Neuron (in vitro differentiated cells): ENCODE results near the gene CD2.

Experiments
- H2AFZ ChIP-seq: one replicate; pipeline ENCODE4 v1.6.1; 2013; ENCODE audit warnings: low read depth, mild to moderate bottlenecking, inconsistent platforms, low read length, moderate library complexity
- H3K27me3 ChIP-seq: one replicate; pipeline ENCODE4 v1.6.1; 2013; ENCODE audit warnings: low read length; ENCODE audit not compliant: insufficient read depth
- H3K36me3 ChIP-seq: one replicate; pipeline ENCODE4 v1.6.1; 2013; ENCODE audit warnings: low read length; ENCODE audit not compliant: insufficient read depth
- H3K4me1 ChIP-seq: one replicate; pipeline ENCODE4 v1.6.1; 2013; ENCODE audit warnings: low read length; ENCODE audit not compliant: insufficient read depth
- H3K4me3 ChIP-seq: 2 replicates; pipeline ENCODE4 v1.5.1; 2013; ENCODE audit warnings: mild to moderate bottlenecking, low read length, moderate library complexity
- H3K9me3 ChIP-seq: one replicate; pipeline ENCODE4 v1.6.1; 2013; ENCODE audit warnings: low read length

CD2 gene

GRCh38 chr1:116737855-116738321 lies 16.3 kb upstream of the CD2 start:
- no peaks in the 10 kb centered on the region for H3K4me1 ChIP-seq
- no peak overlapping the region for H2AFZ ChIP-seq
- peaks cover 10% of the 10 kb centered on the region for H3K9me3 ChIP-seq
- H3K4me3 ChIP-seq: no peak overlapping the region
- H3K36me3 ChIP-seq: no peaks in the 10 kb centered on the region
- H3K27me3 ChIP-seq: peaks cover 7% of the 10 kb centered on the region

DNA sequence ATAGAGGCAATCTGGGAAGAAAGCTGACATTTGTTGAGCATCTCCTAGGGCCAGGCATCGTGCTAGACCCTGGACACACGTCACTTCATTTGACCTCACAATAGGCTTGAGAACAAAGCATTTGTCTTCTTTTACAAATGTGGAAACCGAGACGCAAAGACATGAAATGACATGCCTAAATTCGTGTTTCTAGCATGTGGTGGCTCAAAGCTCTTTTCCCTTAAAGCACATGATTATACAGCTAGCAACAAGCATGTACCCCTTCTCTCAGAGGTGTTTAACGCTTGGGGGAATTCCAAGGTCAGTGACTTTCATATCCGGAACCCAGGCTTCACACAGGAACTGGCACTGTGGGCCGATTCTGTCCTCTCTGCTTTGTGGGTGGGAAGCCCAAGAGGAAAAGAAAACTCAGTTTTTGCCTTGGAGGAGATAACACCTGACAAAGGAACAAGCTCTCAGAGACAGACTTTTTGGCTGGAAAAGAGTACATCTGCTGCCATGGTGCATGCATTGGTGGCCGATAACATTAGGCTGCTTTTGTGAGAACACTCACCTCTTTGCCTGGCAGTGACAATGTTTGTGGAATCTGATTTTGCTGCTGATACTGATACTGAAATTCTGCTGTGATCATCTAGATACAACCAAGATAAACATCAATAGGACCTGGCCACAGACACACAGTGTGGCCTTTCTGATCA lies 15.4 kb upstream of the CD2 start:
- H3K27me3 ChIP-seq: peaks cover 7% of the 10 kb centered on the region
- H3K4me3 ChIP-seq: no peak overlapping the region
- H3K9me3 ChIP-seq: peaks cover 16% of the 10 kb centered on the region
- no peaks in the 10 kb centered on the region for H3K4me1 ChIP-seq
- H3K36me3 ChIP-seq: no peaks in the 10 kb centered on the region
- H2AFZ ChIP-seq: no peak overlapping the region

DNA sequence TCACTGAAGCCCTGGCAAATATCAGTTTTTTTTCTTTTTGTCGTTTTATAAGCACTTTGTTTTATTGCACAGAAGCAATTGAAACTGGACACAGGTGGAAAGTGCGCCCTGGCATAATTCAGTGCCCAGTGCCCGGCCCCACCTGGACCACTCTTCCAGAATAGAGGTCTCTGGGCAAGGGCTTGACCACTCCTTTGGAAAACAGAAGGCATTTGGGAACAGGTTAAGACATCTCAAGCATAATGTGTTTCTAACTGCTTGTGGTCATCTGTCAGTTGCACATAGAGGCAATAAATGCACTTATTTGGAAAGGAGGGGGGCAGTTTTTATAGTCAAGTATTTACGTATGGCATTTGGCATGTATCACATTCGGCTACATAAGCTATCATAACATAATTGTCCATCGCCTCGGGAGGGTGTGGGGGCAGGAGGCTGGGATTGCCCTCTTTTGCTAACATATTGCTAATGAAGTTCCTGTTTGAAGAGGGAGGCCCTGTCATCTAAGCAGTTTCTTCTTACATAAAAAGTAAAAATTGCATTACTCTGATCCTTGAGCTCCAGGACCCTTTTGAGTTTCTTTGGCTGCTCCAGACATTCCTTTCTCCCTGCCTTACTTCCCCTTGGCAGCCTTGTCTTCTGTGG lies 14.7 kb upstream of the CD2 start:
- Histone ChIP-seq H3K4me3 (no peak overlapping the region), H3K27me3 (peaks cover 7% of the 10 kb centered on the region), H3K4me1 (no peaks in the 10 kb centered on the region), H3K9me3 (peaks cover 18% of the 10 kb centered on the region), H3K36me3 (no peaks in the 10 kb centered on the region), H2AFZ (no peak overlapping the region)

DNA sequence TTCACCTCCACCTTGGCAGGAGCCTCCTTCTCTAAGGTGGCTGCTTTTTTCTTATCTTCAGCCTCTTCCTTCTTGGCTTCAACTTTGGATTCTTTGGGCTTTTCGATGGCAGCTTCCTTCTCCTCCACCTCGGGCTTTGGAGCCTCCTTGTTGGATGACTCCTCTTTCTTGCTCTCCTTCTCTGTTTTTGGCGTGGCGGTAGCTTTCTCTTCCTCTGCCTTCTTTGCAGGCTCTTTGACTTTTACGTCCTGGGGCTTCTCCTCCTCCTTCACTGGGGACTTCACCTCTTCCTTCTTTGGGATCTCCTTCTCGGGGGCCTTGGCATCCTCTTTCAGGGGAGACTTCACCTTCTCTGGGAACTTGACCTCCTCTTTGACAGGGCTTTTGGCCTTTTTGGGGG lies 13.9 kb upstream of the CD2 start:
- H3K36me3 ChIP-seq: no peaks in the 10 kb centered on the region
- peaks cover 7% of the 10 kb centered on the region for H3K27me3 ChIP-seq
- H3K4me1 ChIP-seq: no peaks in the 10 kb centered on the region
- H3K9me3 ChIP-seq: peaks cover 19% of the 10 kb centered on the region
- H2AFZ ChIP-seq: no peak overlapping the region
- no peak overlapping the region for H3K4me3 ChIP-seq

- Histone ChIP-seq H3K27me3 (peaks cover 7% of the 10 kb centered on the region), H3K9me3 (peaks cover 19% of the 10 kb centered on the region), H2AFZ (no peak overlapping the region), H3K36me3 (no peaks in the 10 kb centered on the region), H3K4me3 (no peak overlapping the region), H3K4me1 (no peaks in the 10 kb centered on the region)
Measured at GRCh38 chr1:116740746-116741145, 13.5 kb upstream of the CD2 start.

DNA sequence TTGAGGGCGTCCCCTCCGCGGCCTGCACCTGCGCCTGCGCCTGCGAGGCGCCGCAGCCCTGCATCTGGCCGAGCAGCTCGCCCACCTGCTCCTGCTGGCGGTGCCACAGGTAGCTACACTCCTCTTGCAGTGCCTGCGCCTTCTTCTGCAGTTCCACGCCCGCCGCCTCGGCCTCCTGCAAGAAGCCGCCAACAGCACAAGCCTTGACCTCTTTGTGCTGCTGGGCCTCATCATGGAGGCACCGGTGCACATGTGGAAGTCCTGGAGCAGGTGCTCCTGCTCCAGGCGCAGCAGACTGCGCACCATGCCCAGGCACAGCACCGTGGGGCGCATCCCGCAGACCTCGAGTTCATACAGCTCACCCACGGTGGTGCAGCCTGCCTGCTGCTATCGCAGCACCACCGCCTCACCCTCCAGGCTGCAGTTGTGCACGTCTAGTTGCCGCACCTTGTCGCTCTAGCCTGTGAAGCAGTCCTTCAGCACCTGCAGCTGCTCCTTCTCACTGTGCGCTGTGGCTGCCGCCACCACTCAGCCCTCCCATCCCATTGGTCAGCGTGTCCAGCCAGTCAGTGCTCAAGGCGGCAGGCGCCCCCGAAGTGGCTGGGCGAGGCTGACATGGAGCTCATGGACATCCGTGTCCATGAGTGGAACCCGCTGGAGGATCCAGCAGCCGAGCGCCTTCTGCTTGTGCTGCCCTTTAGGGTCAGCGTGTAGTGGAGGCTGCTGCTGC lies 12.2 kb upstream of the CD2 start:
- Histone ChIP-seq H3K9me3 (peaks cover 19% of the 10 kb centered on the region), H3K36me3 (no peaks in the 10 kb centered on the region), H2AFZ (no peak overlapping the region), H3K4me1 (no peaks in the 10 kb centered on the region), H3K27me3 (peaks cover 7% of the 10 kb centered on the region), H3K4me3 (no peak overlapping the region)

DNA sequence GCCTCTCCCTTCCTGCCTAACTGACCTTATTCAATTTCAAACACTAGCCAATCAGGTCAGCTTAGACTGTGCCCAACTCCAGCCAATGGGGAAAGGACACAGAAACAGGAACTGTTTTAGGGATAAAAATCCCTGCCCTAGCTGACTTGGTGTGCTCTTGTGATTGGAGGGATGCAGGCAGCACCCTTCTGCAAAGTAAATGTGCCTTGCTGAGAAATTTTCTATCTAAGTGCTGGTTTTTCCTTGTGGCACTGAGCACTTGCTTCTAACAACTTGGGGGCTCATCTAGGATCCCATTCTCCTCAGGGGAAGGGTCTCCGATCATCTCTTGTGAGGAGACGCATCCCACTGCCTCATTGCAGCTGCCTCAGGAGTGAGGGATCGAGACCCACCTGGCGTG lies 10.7 kb upstream of the CD2 start:
- Histone ChIP-seq H3K9me3 (peaks cover 24% of the 10 kb centered on the region), H3K4me3 (no peak overlapping the region), H3K36me3 (no peaks in the 10 kb centered on the region)

DNA sequence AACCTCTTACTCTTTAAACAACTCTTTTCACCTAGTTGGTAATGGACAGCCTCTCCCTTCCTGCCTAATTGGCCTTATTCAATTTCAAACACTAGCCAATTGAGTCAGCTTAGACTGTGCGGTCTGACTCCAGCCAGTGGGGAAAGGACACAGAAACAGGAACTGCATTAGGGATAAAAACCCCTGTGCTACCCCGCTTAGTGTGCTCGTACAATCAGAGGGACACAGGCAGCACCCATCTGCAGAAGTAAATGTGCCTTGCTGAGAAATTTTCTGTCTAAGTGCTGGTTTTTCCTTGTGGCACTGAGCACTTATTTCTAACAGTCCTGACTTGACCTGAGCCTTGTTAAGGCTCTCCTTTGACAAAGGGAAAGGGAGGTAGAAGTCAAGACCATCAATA lies 6.0 kb upstream of the CD2 start:
- H3K4me3 ChIP-seq: no peak overlapping the region
- H3K27me3 ChIP-seq: peaks cover 5% of the 10 kb centered on the region
- peaks cover 11% of the 10 kb centered on the region for H3K9me3 ChIP-seq
- H3K36me3 ChIP-seq: no peaks in the 10 kb centered on the region
- H2AFZ ChIP-seq: no peak overlapping the region
- no peaks in the 10 kb centered on the region for H3K4me1 ChIP-seq

More for the DNA sequence above, 10.7 kb upstream of the CD2 start:
- Histone ChIP-seq H2AFZ (no peak overlapping the region), H3K4me1 (no peaks in the 10 kb centered on the region), H3K27me3 (peaks cover 4% of the 10 kb centered on the region)

DNA sequence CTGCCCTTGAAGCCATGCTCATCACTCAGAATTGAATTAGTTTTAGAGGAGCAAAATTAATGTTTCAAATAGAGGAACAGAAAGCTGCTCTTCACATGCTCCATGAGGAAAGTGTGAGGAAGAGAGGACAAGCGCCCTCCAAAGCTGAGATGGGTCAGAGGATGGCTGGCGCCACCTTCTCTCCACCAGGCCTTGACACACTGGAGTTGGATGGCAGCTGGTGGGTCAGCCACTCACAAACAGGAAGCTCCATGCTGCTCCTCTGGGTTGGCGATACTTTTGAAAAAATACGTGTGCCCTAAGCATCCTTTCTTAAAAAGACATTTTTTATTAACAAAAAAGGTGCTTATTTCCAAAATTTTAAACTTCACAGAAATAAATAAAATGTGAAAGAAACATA lies 3.1 kb upstream of the CD2 start:
- Histone ChIP-seq H2AFZ (no peak overlapping the region), H3K4me1 (no peaks in the 10 kb centered on the region), H3K36me3 (no peaks in the 10 kb centered on the region), H3K27me3 (peaks cover 17% of the 10 kb centered on the region), H3K4me3 (no peak overlapping the region), H3K9me3 (peaks cover 5% of the 10 kb centered on the region)

- H2AFZ ChIP-seq: no peak overlapping the region
- no peak overlapping the region for H3K4me3 ChIP-seq
- no peaks in the 10 kb centered on the region for H3K36me3 ChIP-seq
- peaks cover 17% of the 10 kb centered on the region for H3K27me3 ChIP-seq
- no peaks in the 10 kb centered on the region for H3K4me1 ChIP-seq
- peaks cover 5% of the 10 kb centered on the region for H3K9me3 ChIP-seq
Measured at GRCh38 chr1:116751621-116752020, 2.6 kb upstream of the CD2 start.

DNA sequence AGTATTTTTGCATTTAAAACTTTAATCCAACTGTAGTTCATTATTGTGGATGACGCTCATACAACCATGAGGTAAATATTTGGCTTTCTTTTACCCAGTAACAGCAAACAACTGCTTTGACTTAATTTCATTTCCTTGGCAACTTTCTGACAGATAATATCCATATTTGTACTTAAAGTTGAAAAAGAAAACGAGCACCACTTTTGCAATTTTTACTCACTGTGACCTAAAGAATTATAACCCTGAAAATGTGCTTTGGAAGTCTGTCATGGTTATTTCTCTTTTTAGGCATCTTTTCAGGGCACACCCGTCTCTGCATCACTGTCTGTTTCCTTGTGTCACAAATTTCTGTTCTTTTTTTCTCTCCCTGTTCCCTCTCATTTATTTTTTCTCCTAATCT lies 918 bp upstream of the CD2 start:
- peaks cover 17% of the 10 kb centered on the region for H3K27me3 ChIP-seq
- no peak overlapping the region for H2AFZ ChIP-seq
- no peaks in the 10 kb centered on the region for H3K4me1 ChIP-seq
- H3K9me3 ChIP-seq: peaks cover under 1% of the 10 kb centered on the region
- no peak overlapping the region for H3K4me3 ChIP-seq
- no peaks in the 10 kb centered on the region for H3K36me3 ChIP-seq

GRCh38 chr1:116755066-116755465 lies 836 bp downstream of the CD2 start:
- H3K9me3 ChIP-seq: no peaks in the 10 kb centered on the region
- no peaks in the 10 kb centered on the region for H3K4me1 ChIP-seq
- H3K27me3 ChIP-seq: peaks cover 20% of the 10 kb centered on the region
- H3K36me3 ChIP-seq: no peaks in the 10 kb centered on the region
- H2AFZ ChIP-seq: no peak overlapping the region
- no peak overlapping the region for H3K4me3 ChIP-seq

GRCh38 chr1:116755681-116756080 lies 1.5 kb downstream of the CD2 start:
- Histone ChIP-seq H2AFZ (no peak overlapping the region), H3K36me3 (no peaks in the 10 kb centered on the region), H3K4me1 (no peaks in the 10 kb centered on the region), H3K9me3 (no peaks in the 10 kb centered on the region), H3K27me3 (peaks cover 24% of the 10 kb centered on the region), H3K4me3 (no peak overlapping the region)
